Measurements from ENCODE around the gene DDX52.
A peak's percentile ranks its signal among the peaks of the same experiment; 100 is the strongest.
"Not testable (repeated sequence)": the region's sequence is repeated elsewhere in the genome, so short reads cannot be mapped to it uniquely, and the experiment has no call there.

The DDX52 gene, protein sequence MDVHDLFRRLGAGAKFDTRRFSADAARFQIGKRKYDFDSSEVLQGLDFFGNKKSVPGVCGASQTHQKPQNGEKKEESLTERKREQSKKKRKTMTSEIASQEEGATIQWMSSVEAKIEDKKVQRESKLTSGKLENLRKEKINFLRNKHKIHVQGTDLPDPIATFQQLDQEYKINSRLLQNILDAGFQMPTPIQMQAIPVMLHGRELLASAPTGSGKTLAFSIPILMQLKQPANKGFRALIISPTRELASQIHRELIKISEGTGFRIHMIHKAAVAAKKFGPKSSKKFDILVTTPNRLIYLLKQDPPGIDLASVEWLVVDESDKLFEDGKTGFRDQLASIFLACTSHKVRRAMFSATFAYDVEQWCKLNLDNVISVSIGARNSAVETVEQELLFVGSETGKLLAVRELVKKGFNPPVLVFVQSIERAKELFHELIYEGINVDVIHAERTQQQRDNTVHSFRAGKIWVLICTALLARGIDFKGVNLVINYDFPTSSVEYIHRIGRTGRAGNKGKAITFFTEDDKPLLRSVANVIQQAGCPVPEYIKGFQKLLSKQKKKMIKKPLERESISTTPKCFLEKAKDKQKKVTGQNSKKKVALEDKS

DNA sequence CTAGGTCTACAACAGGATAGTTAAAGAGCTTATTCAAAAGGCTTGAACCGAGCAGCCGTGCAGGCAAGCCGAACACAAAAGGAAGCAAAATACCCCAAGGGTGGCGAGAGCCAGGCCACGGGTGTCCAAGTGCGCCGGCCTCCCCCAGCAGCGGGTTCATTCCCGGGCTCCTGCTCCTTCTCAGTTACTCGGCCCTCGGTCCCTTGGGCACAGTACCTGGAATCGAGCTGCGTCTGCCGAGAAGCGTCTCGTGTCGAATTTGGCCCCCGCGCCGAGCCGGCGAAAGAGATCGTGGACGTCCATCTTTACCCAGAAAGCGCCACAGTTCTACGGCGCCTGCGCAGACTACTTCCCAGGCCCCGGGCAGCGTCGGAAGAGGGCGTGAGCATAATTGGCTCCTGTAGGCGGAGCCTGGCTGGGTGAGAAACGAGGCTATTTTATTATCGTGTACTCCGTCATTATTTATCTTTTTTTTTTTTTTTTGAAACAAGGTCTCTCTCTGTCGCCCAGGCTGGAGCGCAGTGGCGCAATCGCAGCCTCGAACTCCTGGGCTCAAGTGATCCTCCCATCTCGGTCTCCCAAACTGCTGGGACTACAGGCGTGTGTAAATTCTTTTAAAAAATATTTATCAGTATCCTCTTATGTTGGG lies at the start of gene DDX52:
DDX52 (minus strand) TSS at position 329 of the 649 bp plus-strand sequence; CDS start at position 303, 26 bp downstream.
- H3K27me3 Mint-ChIP-seq: peaks cover 51% of the 10 kb centered on the region
- CTCF ChIA-PET: interaction anchor here (0.8 to 1.6 kb wide), 5 partner anchors 34 to 173 kb away, joined by 3 read pairs; partner anchors contain the start of gene SYNRG
- peak within 1 kb of the TSS; percentile 84 for H3K4me3 Mint-ChIP-seq
- peak; percentile 92 for DNase-seq
- peaks cover 22% of the 10 kb centered on the region for H3K36me3 Mint-ChIP-seq
- H3K9me3 Mint-ChIP-seq: no peaks in the 10 kb centered on the region
- H3K4me1 Mint-ChIP-seq: peaks cover 38% of the 10 kb centered on the region
- H3K27ac Mint-ChIP-seq: peak within 1 kb of the TSS; percentile 80

DNA sequence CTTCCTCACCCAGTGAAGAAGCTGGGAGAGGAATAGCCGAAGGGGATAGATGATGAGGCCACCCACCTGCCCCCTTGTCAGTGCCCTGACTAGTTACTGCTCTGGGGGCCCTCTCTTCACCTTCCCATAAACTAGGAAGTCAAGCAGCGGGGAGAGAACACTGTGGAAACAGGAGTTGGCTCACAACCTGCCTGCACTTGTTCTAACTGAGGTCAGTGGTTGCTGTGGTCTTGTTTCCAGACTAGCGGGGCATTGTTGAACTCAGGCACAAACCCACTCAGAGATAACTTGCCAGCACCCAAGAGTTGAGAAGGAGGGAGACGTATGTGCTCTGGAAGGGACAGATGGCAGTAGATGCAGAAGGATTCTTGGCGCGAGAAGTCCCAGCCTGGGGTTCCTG lies 48.6 kb upstream of the DDX52 start:
- Mint-ChIP-seq H3K27ac (no peak overlapping the region), H3K4me3 (no peak overlapping the region), H3K27me3 (peaks cover 26% of the 10 kb centered on the region), H3K4me1 (peaks cover 8% of the 10 kb centered on the region), H3K9me3 (peaks cover 1% of the 10 kb centered on the region), H3K36me3 (no peaks in the 10 kb centered on the region)
- no peak for DNase-seq
- CTCF ChIA-PET: no interaction called here

DNA sequence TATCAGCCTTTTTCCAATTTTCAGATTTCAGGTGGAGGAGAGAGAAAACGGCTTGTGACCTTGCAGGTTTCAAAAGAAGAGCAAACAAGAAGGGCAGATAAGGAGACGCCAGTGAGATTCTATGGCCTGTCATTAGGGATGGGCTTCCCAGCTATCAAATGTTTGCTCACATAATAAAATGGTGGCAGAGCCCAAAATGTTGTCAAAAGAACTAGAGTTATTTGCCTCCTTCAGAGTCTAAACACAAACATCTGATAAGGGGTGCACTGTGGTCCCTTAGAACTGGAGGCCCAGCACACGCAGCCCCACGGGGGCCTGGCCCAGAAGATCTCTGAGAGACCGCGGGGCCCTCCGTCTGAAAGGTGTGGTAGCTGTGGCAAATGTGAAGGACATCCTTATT lies 46.1 kb upstream of the DDX52 start:
- no peak for DNase-seq
- CTCF ChIA-PET: interaction anchor here (0.5 to 2.2 kb wide), 4 partner anchors 12 to 1876 kb away, joined by 3 to 5 read pairs (median 4); no protein-coding TSS in a partner anchor
- Mint-ChIP-seq H3K9me3 (no peaks in the 10 kb centered on the region), H3K27ac (no peak overlapping the region), H3K4me1 (peaks cover under 1% of the 10 kb centered on the region), H3K27me3 (peaks cover 35% of the 10 kb centered on the region), H3K36me3 (no peaks in the 10 kb centered on the region), H3K4me3 (no peak overlapping the region)

DNA sequence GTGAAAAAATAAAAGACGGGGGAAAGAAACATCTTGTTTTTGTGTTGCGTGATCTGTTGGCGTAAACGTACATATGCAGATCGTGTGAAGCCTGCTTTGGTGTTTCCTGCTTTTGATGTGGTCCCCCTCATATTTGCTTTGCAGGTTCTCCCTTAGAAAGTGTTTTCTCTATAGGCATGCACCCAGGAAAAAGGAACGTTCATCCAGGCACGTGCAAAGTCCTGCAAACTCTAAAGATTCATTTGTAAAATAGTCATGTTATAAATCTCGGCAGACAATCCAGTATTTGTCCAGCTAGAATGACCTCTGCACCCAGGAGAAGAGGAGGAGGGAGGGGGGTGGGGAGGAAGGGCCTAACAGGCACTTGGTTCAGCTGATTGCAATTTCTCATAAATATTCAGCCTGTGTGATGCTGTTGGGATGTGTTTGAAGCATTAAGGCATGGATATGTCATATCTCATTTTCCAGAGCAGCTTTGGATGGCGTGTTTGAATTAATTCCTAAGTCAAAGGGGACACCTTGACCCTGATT lies 40.3 kb upstream of the DDX52 start:
- H3K9me3 Mint-ChIP-seq: no peaks in the 10 kb centered on the region
- CTCF ChIA-PET: interaction anchor here (1.6 kb wide), 1 partner anchor 108 kb away, joined by 3 read pairs; no protein-coding TSS in a partner anchor
- no peak overlapping the region for H3K4me3 Mint-ChIP-seq
- H3K27me3 Mint-ChIP-seq: peaks cover 28% of the 10 kb centered on the region
- peaks cover 25% of the 10 kb centered on the region for H3K4me1 Mint-ChIP-seq
- peak; percentile 44 for DNase-seq
- H3K36me3 Mint-ChIP-seq: no peaks in the 10 kb centered on the region
- peak overlapping the region; percentile 4 for H3K27ac Mint-ChIP-seq

DNA sequence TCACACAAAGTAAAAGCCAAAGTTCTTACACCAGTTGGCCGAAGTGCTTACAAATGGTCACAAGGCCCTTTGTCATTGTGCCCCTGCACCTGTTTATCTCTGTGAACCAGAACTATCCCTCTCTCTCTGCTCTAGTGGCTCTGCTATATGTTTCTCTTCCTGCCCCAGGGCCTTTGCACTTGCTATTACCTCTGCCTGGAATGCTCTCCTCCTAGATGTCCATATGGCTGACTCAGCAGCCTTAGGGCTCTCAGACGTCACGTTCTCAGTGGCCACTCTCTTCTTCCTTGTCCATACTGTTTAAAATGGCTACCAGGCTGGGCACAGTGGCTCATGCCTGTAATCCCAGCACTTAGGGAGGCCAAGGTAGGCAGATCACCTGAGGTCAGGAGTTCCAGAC lies 38.8 kb upstream of the DDX52 start:
- CTCF ChIA-PET: no interaction called here
- no peaks in the 10 kb centered on the region for H3K9me3 Mint-ChIP-seq
- H3K4me3 Mint-ChIP-seq: no peak overlapping the region
- no peak for DNase-seq
- no peaks in the 10 kb centered on the region for H3K36me3 Mint-ChIP-seq
- peaks cover 34% of the 10 kb centered on the region for H3K27me3 Mint-ChIP-seq
- peak overlapping the region; percentile 0 for H3K27ac Mint-ChIP-seq
- peaks cover 25% of the 10 kb centered on the region for H3K4me1 Mint-ChIP-seq

DNA sequence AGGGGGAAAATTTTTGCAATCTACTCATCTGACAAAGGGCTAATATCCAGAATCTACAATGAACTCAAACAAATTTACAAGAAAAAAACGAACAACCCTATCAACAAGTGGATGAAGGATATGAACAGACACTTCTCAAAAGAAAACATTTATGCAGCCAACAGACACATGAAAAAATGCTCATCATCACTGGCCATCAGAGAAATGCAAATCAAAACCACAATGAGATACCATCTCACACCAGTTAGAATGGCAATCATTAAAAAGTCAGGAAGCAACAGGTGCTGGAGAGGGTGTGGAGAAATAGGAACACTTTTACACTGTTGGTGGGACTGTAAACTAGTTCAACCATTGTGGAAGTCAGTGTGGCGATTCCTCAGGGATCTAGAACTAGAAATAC lies 36.7 kb upstream of the DDX52 start:
- H3K4me3 Mint-ChIP-seq, H3K9me3 Mint-ChIP-seq, H3K27ac Mint-ChIP-seq, DNase-seq, H3K36me3 Mint-ChIP-seq, CTCF ChIA-PET: not testable (repeated sequence)
- H3K4me1 Mint-ChIP-seq: peaks cover 25% of the 10 kb centered on the region
- peaks cover 43% of the 10 kb centered on the region for H3K27me3 Mint-ChIP-seq

DNA sequence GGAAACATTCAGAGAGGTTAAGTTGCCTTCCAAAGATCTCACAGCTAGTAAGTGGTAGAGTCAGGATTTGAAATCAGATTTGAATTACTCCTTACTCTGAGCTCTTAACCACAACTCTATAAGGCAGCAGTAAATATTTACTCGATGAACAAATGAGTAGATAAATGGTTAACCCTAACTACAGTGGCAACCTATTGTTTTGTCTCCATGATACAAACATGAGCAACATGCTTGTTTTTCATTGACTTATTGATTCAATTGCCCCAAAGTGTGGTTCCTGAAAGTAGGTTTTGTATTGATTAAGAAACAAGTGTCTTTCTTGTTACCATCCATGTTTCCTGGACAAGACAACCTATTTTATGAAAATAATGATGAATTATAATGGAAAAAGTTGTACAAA lies 34.8 kb upstream of the DDX52 start:
- peaks cover 36% of the 10 kb centered on the region for H3K27me3 Mint-ChIP-seq
- no peaks in the 10 kb centered on the region for H3K9me3 Mint-ChIP-seq
- no peak for DNase-seq
- CTCF ChIA-PET: no interaction called here
- H3K4me3 Mint-ChIP-seq: no peak overlapping the region
- H3K27ac Mint-ChIP-seq: no peak overlapping the region
- H3K4me1 Mint-ChIP-seq: peaks cover 12% of the 10 kb centered on the region
- H3K36me3 Mint-ChIP-seq: no peaks in the 10 kb centered on the region

DNA sequence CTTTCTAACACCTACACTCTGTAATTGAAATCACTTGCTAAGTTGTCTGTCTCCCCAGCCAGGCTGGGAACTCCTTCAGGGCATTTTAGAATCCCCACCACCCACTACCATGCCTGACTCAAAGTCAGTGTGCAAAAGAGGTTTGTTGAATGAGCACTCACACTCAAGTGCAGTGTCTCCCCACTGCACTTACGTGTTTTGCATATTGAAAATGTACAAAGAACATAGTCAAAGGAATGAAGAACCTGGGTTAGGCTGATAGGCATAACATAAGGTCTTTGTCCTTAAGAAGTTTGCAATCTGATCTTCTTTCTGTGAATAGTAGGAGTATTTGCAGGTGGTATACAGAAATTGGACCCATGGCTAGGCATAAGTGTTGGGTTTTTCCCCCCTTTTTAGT lies 33.8 kb upstream of the DDX52 start:
- H3K27ac Mint-ChIP-seq: no peak overlapping the region
- peaks cover 42% of the 10 kb centered on the region for H3K27me3 Mint-ChIP-seq
- no peaks in the 10 kb centered on the region for H3K9me3 Mint-ChIP-seq
- CTCF ChIA-PET: no interaction called here
- peaks cover 6% of the 10 kb centered on the region for H3K4me1 Mint-ChIP-seq
- no peak for DNase-seq
- H3K36me3 Mint-ChIP-seq: no peaks in the 10 kb centered on the region
- no peak overlapping the region for H3K4me3 Mint-ChIP-seq

DNA sequence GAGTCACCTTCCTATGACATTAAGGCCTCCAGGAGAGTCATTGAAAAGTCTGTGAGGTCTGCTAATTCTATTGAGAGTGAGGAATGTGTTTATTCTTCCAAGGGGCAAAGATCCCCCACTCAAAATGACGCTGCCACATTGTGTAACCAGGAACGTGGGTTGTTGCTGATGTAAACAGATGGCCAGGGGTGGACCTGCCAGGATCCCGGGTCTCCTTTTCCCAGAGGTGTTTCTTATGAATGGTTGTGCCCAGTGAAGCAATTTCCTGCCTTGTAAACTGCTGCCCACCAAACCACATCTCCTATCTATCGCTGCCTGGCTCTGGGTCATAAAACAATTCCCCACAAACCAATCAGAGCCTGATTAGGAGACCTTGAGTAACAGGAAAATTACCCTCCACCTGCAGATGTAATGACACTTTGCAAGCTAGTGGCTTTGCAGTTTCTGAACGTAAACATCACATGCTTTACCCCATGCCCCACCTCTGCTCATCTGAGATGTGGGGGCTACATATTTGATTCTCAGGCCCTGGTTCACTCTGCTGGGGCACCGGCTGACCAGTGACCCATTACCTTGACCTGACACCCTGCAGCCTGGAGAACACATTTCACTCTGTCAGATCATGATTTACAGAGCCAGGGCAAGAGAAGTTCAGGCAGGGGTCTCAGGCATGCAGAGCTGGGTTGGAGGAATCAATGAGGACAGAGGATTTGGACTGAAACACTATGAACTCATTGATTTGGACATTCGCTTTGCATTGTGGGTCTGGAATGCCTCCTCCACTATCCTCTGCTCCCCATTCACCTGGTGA lies 33.1 kb upstream of the DDX52 start:
- no peak for DNase-seq
- Mint-ChIP-seq H3K27me3 (peaks cover 42% of the 10 kb centered on the region), H3K27ac (no peak overlapping the region), H3K4me3 (no peak overlapping the region), H3K9me3 (no peaks in the 10 kb centered on the region), H3K36me3 (no peaks in the 10 kb centered on the region), H3K4me1 (no peaks in the 10 kb centered on the region)
- CTCF ChIA-PET: interaction anchor here (0.5 kb wide), 1 partner anchor 26 kb away, joined by 3 read pairs; no protein-coding TSS in a partner anchor

DNA sequence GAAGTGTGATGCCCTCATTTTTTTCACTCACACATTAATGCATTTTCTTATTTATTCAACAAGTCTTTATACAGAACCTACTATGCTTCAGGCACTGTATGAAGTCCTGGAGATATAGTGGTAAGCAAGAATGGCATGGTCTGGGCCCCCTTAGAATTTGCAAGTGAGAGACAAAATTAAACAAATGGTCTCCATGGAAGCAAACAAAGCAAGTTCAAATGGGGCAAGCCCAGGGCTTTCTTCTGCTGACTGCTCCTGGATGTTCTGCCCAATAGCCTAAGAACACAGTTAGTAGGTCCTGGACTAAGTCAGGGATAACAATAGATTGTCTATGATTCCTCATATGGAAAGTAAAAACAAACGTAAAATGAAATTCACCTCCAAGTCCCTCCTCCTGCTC lies 31.3 kb upstream of the DDX52 start:
- Mint-ChIP-seq H3K4me3 (no peak overlapping the region), H3K27me3 (peaks cover 42% of the 10 kb centered on the region), H3K4me1 (no peaks in the 10 kb centered on the region), H3K9me3 (no peaks in the 10 kb centered on the region), H3K36me3 (no peaks in the 10 kb centered on the region), H3K27ac (no peak overlapping the region)
- CTCF ChIA-PET: no interaction called here
- DNase-seq: no peak

DNA sequence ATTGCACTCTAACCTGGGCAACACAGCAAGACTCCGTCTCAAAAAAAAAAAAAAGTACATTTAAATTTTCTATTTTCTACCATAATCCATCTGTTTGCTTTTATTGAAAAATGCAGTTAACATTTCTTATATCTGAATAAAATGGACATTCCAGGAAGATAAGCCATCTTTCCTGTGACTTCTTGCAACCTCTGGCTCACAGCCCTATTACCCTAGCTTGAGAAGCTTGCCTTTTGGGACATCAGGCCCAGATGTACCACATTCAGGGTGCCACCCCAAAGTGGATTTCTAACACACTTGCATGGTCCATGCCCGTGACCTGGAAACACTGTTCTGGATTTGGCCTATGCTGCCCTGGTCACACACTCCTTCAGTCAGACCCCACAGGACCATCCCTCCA lies 30.1 kb upstream of the DDX52 start:
- Mint-ChIP-seq H3K27me3 (peaks cover 36% of the 10 kb centered on the region), H3K36me3 (no peaks in the 10 kb centered on the region), H3K27ac (no peak overlapping the region), H3K4me3 (no peak overlapping the region), H3K4me1 (no peaks in the 10 kb centered on the region), H3K9me3 (no peaks in the 10 kb centered on the region)
- CTCF ChIA-PET: no interaction called here
- DNase-seq: no peak

DNA sequence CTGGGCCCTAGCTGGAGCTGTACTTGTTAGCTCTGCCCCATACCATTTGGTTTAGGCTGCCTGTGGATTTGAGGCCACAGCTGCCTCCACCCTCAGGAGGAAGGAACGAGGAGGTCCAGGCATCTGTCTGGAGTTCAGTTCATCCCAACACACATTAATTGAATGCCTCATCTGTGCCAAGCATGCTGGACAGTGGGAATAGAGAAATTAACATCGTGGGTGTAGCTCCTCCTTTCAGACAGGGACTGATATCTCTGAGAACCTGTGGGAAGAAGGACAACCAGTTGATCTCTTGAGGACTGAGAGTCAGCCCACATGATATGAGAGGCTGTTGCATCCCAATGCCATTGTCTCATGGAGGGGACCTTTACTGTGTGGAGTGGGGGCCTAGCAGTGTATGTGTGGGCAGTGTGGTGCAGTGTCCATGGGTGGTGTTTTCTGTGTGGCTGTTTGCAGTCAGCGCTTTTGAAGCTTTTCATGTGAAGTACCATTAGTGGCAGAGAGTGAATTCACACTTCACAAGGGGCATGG lies 29.4 kb upstream of the DDX52 start:
- no peak for DNase-seq
- Mint-ChIP-seq H3K4me3 (no peak overlapping the region), H3K9me3 (no peaks in the 10 kb centered on the region), H3K27ac (no peak overlapping the region), H3K4me1 (no peaks in the 10 kb centered on the region), H3K27me3 (peaks cover 31% of the 10 kb centered on the region), H3K36me3 (no peaks in the 10 kb centered on the region)
- CTCF ChIA-PET: no interaction called here

DNA sequence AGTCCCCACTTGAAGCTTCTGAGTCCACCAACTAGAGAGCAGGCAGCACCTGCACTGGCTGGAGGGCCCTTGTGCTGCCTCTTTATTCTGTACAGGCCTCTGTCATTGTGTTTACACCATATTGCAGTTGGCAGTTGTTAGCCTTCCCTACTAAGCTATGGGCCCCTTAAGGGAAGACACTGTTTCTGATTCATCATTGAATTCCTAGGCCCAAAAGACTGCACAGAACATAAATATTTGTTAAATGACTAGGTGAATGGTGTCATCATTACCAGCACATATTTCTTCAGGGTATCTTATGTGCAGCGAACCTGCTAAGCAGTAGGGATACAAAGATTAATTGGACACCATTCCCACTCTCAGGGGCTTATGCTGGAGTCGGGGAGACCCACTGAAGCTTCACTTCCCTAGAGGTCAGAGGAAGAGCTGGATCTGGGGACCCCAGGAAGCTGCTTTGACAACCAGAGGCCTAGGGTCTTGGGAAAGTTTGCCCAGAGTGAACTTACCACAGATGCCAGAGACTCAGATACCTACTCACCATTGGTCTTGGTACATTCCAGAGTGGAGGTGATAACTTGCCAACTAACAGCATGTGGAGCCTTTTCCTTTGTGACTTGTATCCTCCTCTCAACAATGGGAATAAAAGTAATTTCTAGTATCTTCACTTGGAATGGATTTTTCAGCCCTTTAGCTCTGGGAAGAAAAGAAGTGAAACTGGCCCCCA lies 28.7 kb upstream of the DDX52 start:
- Mint-ChIP-seq H3K4me1 (no peaks in the 10 kb centered on the region), H3K9me3 (no peaks in the 10 kb centered on the region), H3K27ac (no peak overlapping the region), H3K4me3 (no peak overlapping the region), H3K36me3 (no peaks in the 10 kb centered on the region), H3K27me3 (peaks cover 27% of the 10 kb centered on the region)
- DNase-seq: no peak
- CTCF ChIA-PET: no interaction called here
